SK-N-SH (cell line): ENCODE data around the gene SSTR4. TPM values are rescaled to one million over a fixed set of nuclear protein-coding genes. Genes with fewer than 3 reads are reported as not detected.

Experiments
- CTCF ChIA-PET: fragments of 300-600, 350-600 bp; formaldehyde crosslinking; extraction: SDS; loops from one replicate; lab custom pipeline; 2021; lab: Yijun Ruan, JAX
- POLR2A ChIA-PET: fragments of 350-600 bp; sonication (Branson Sonifier 250); formaldehyde crosslinking; extraction: SDS; loops from one replicate; lab custom pipeline; 2020; ENCODE audit warnings: antibody characterized with exemption, inconsistent platforms; lab: Yijun Ruan, JAX
- DNase-seq: peaks from one replicate; pipeline ENCODE4 v3.0.0; 2012
- H2AFZ ChIP-seq: fragments of 200-600 bp; sonication (generic); 2 replicates; pipeline ENCODE4 v1.8.1; 2016; ENCODE audit warnings: antibody characterized with exemption, mild to moderate bottlenecking, low read depth
- H3F3A ChIP-seq: fragments of 200-600 bp; sonication (generic); replicated peaks from 2 replicates; pipeline ENCODE3; 2016; ENCODE audit warnings: antibody characterized with exemption, mild to moderate bottlenecking; ENCODE audit not compliant: insufficient read depth
- H3K27ac ChIP-seq, 2 experiments: fragments of 200-500 bp in 1 of 2; fragments of 200-600 bp in 1 of 2; sonication (Bioruptor generic) in 1 of 2; sonication (generic), shearing (Covaris generic) in 1 of 2; 2 replicates each; pipeline versions ENCODE4 v1.5.1 to v1.6.1; 2014 to 2016; ENCODE audit warnings: low read depth in 2 of 2, inconsistent platforms in 1 of 2, low read length in 1 of 2, mild to moderate bottlenecking in 1 of 2, mixed read lengths in 1 of 2
- H3K27me3 ChIP-seq: fragments of 200-600 bp; sonication (generic), shearing (Covaris generic); 2 replicates; pipeline ENCODE4 v1.6.1; 2016; ENCODE audit warnings: mixed run types; ENCODE audit not compliant: insufficient read depth
- H3K36me3 ChIP-seq, 2 experiments: fragments of 200-500 bp in 1 of 2; fragments of 200-600 bp in 1 of 2; sonication (Bioruptor generic) in 1 of 2; sonication (generic) in 1 of 2; replicated peaks in 1 of 2; 2 replicates each; pipeline versions ENCODE3 to v1.5.1; 2014 to 2016; ENCODE audit warnings: low read length in 1 of 2, mild to moderate bottlenecking in 1 of 2; ENCODE audit not compliant: insufficient read depth in 2 of 2, control insufficient read depth in 1 of 2
- H3K4me1 ChIP-seq, 2 experiments: fragments of 200-500 bp in 1 of 2; fragments of 200-600 bp in 1 of 2; sonication (Bioruptor generic) in 1 of 2; sonication (generic), shearing (Covaris generic) in 1 of 2; 2 replicates each; pipeline versions ENCODE4 v1.5.1 to v1.6.1; 2014 to 2016; ENCODE audit warnings: low read depth in 1 of 2, low read length in 1 of 2, mixed run types in 1 of 2; ENCODE audit not compliant: insufficient read depth in 2 of 2, control insufficient read depth in 1 of 2
- H3K4me2 ChIP-seq: fragments of 200-600 bp; sonication (generic), shearing (Covaris generic); 2 replicates; pipeline ENCODE4 v1.6.1; 2017; ENCODE audit warnings: mixed run types
- H3K4me3 ChIP-seq, 2 experiments: fragments of 200-500 bp in 1 of 2; fragments of 200-600 bp in 1 of 2; sonication (Bioruptor generic) in 1 of 2; sonication (generic), shearing (Covaris generic) in 1 of 2; 2 replicates each; pipeline versions ENCODE4 v1.5.1 to v1.8.1; 2014 to 2016; ENCODE audit warnings: low read depth in 2 of 2, inconsistent platforms in 1 of 2, low read length in 1 of 2, mild to moderate bottlenecking in 1 of 2, mixed read lengths in 1 of 2, moderate library complexity in 1 of 2
- H3K79me2 ChIP-seq: fragments of 200-600 bp; sonication (generic); 2 replicates; pipeline ENCODE4 v1.8.1; 2017; ENCODE audit warnings: mild to moderate bottlenecking; ENCODE audit not compliant: insufficient read depth
- H3K9ac ChIP-seq: fragments of 200-600 bp; sonication (generic); 2 replicates; pipeline ENCODE4 v1.6.1; 2017; ENCODE audit warnings: mixed run types
- H3K9me2 ChIP-seq: fragments of 200-600 bp; sonication (generic); 2 replicates; pipeline ENCODE4 v1.6.1; 2017; ENCODE audit warnings: mixed run types
- H3K9me3 ChIP-seq: fragments of 200-600 bp; sonication (generic); 2 replicates; pipeline ENCODE4 v1.6.1; 2017; ENCODE audit warnings: mixed run types, mild to moderate bottlenecking, moderate library complexity
- H4K20me1 ChIP-seq: fragments of 200-600 bp; sonication (generic); 2 replicates; pipeline ENCODE4 v1.6.1; 2017; ENCODE audit warnings: mild to moderate bottlenecking, mixed run types; ENCODE audit not compliant: insufficient read depth
- CHD2 ChIP-seq: fragments of 150-350 bp; IDR thresholded peaks from 2 replicates; pipeline ENCODE4 v1.6.1; 2018; ENCODE audit warnings: low read length; ENCODE audit not compliant: partially characterized antibody
- ELF1 ChIP-seq: IDR thresholded peaks from 2 replicates; pipeline ENCODE4 v1.4.0; 2012
- FOSL2 ChIP-seq: IDR thresholded peaks from 2 replicates; pipeline ENCODE4 v1.4.0; 2012; ENCODE audit warnings: low read depth, mild to moderate bottlenecking, moderate library complexity, borderline replicate concordance
- FOXJ3 ChIP-seq: sonication (generic); formaldehyde crosslinking; IDR thresholded peaks from 2 replicates; pipeline ENCODE4 v1.5.1; 2020; ENCODE audit warnings: mild to moderate bottlenecking, missing genetic modification reagents
- FOXM1 ChIP-seq: IDR thresholded peaks from 2 replicates; pipeline ENCODE4 v1.4.0; 2012; ENCODE audit warnings: low read depth, mild to moderate bottlenecking
- MEF2A ChIP-seq: IDR thresholded peaks from 2 replicates; pipeline ENCODE4 v1.4.0; 2012; ENCODE audit warnings: low read depth, borderline replicate concordance
- NFIC ChIP-seq: IDR thresholded peaks from 2 replicates; pipeline ENCODE4 v1.4.0; 2012; ENCODE audit warnings: borderline replicate concordance
- NRF1 ChIP-seq: IDR thresholded peaks from 2 replicates; pipeline ENCODE4 v1.6.1; 2012; ENCODE audit warnings: low read depth, mild to moderate bottlenecking, low read length
- RXRA ChIP-seq: IDR thresholded peaks from 2 replicates; pipeline ENCODE4 v1.4.0; 2012; ENCODE audit warnings: low read depth, mild to moderate bottlenecking, borderline replicate concordance
- SMC3 ChIP-seq: IDR thresholded peaks from 2 replicates; pipeline ENCODE4 v1.6.1; 2012; ENCODE audit warnings: low read depth, low read length, improper control_type of control experiment
- TAF1 ChIP-seq: IDR thresholded peaks from 2 replicates; pipeline ENCODE4 v1.6.1; 2012; ENCODE audit warnings: low read depth, mild to moderate bottlenecking, low read length, moderate library complexity, borderline replicate concordance
- TCF12 ChIP-seq: IDR thresholded peaks from 2 replicates; pipeline ENCODE4 v1.4.0; 2012
- TEAD4 ChIP-seq: IDR thresholded peaks from 2 replicates; pipeline ENCODE4 v1.4.0; 2012; ENCODE audit warnings: mild to moderate bottlenecking, borderline replicate concordance; ENCODE audit not compliant: insufficient read depth
- YY1 ChIP-seq: IDR thresholded peaks from 2 replicates; pipeline ENCODE4 v1.4.0; 2012; ENCODE audit warnings: low read depth, mild to moderate bottlenecking
- whole genome bisulfite sequencing: methylation state at CpG from one replicate; pipeline ENCODE4 v1.1.6; 2017; ENCODE audit warnings: low lambda C conversion rate; 5-methylcytosine and 5-hydroxymethylcytosine counted together
- polyA plus RNA-seq, 3 experiments: library from polyadenylated mRNA; depleted of rRNA; stranded (reverse); fragments of >200 nt; gene quantifications; 2 replicates each; pipeline ENCODE4 v1.2.3, GENCODE V29; 2012
- TF ChIP-seq, protein P1 (sequence below): IDR thresholded peaks from 2 replicates; pipeline ENCODE4 v1.4.0; 2012; ENCODE audit warnings: low read depth
- TF ChIP-seq, protein P2 (sequence below): IDR thresholded peaks from 2 replicates; pipeline ENCODE4 v1.4.0; 2012; ENCODE audit warnings: low read depth, borderline replicate concordance
- TF ChIP-seq, protein P3 (sequence below): fragments of 200-600 bp; sonication (generic); IDR thresholded peaks from 2 replicates; pipeline ENCODE4 v1.6.1; 2017; ENCODE audit warnings: antibody characterized with exemption, mild to moderate bottlenecking, moderate library complexity
- TF ChIP-seq, protein P4 (sequence below): fragments of 150-350 bp; IDR thresholded peaks from 2 replicates; pipeline ENCODE4 v1.6.1; 2017; ENCODE audit warnings: antibody characterized with exemption, low read length, low read depth, borderline replicate concordance

SSTR4 gene
- polyA plus RNA-seq, 1 of the 3 experiments (the other 2 are of a cell fraction) = not detected

DNA sequence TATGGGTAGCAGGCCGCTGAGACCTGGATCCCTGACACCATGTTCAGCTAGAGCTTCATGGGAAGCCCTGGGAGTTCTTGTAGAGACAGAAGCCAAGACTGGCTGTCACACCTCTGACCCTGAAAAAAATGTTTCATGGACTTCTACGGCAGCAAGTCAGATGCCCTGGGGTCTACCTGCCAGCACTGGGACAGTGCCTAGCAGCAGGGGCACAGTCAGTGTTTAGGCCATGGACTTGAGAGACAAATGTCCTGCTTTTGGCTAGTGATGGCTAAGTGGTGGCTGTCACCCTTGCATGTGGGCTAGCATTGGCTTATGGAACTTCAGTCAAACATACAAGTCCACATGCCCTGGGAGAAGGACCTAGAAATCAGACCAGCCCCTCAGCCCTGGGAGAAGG lies 41.3 kb upstream of the SSTR4 start:
- ChIA-PET CTCF (no interaction called here), POLR2A (no interaction called here)
- WGBS = 21% methylated on average over 2 of the region's 2 CpGs
- Histone ChIP-seq H3K4me1 (no peaks in the 10 kb centered on the region), H2AFZ (no peak overlapping the region), H3K79me2 (no peaks in the 10 kb centered on the region), H4K20me1 (no peaks in the 10 kb centered on the region), H3K4me3 (no peak overlapping the region), H3K27ac (no peak overlapping the region), H3K4me2 (no peak overlapping the region), H3K9me2 (no peaks in the 10 kb centered on the region), H3K27me3 (no peaks in the 10 kb centered on the region; the same call in 1 of the 2 replicates), H3K36me3 (no peaks in the 10 kb centered on the region), H3K9ac (no peak overlapping the region), H3F3A (no peaks in the 10 kb centered on the region), H3K9me3 (no peaks in the 10 kb centered on the region)
- TF ChIP-seq NRF1 (no peak), FOXJ3 (no peak), MEF2A (no peak), TCF12 (no peak), FOSL2 (no peak), FOXM1 (no peak), NFIC (no peak), SMC3 (no peak), TEAD4 (no peak), ELF1 (no peak), TAF1 (no peak), YY1 (no peak), RXRA (no peak), CHD2 (no peak)
- TF ChIP-seq, protein P1, sequence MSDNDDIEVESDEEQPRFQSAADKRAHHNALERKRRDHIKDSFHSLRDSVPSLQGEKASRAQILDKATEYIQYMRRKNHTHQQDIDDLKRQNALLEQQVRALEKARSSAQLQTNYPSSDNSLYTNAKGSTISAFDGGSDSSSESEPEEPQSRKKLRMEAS = no peak
- TF ChIP-seq, protein P2, sequence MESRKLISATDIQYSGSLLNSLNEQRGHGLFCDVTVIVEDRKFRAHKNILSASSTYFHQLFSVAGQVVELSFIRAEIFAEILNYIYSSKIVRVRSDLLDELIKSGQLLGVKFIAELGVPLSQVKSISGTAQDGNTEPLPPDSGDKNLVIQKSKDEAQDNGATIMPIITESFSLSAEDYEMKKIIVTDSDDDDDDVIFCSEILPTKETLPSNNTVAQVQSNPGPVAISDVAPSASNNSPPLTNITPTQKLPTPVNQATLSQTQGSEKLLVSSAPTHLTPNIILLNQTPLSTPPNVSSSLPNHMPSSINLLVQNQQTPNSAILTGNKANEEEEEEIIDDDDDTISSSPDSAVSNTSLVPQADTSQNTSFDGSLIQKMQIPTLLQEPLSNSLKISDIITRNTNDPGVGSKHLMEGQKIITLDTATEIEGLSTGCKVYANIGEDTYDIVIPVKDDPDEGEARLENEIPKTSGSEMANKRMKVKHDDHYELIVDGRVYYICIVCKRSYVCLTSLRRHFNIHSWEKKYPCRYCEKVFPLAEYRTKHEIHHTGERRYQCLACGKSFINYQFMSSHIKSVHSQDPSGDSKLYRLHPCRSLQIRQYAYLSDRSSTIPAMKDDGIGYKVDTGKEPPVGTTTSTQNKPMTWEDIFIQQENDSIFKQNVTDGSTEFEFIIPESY = no peak
- TF ChIP-seq, protein P3, sequence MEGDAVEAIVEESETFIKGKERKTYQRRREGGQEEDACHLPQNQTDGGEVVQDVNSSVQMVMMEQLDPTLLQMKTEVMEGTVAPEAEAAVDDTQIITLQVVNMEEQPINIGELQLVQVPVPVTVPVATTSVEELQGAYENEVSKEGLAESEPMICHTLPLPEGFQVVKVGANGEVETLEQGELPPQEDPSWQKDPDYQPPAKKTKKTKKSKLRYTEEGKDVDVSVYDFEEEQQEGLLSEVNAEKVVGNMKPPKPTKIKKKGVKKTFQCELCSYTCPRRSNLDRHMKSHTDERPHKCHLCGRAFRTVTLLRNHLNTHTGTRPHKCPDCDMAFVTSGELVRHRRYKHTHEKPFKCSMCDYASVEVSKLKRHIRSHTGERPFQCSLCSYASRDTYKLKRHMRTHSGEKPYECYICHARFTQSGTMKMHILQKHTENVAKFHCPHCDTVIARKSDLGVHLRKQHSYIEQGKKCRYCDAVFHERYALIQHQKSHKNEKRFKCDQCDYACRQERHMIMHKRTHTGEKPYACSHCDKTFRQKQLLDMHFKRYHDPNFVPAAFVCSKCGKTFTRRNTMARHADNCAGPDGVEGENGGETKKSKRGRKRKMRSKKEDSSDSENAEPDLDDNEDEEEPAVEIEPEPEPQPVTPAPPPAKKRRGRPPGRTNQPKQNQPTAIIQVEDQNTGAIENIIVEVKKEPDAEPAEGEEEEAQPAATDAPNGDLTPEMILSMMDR = no peak
- TF ChIP-seq, protein P4, sequence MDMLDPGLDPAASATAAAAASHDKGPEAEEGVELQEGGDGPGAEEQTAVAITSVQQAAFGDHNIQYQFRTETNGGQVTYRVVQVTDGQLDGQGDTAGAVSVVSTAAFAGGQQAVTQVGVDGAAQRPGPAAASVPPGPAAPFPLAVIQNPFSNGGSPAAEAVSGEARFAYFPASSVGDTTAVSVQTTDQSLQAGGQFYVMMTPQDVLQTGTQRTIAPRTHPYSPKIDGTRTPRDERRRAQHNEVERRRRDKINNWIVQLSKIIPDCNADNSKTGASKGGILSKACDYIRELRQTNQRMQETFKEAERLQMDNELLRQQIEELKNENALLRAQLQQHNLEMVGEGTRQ = no peak
- DNase-seq = no peak
